T47D (cell line): ENCODE results near the gene HSD17B8.

Experiments used
- DNase-seq, 2 experiments: peaks; one replicate each; pipeline versions ENCODE4 v3.0.0 to v3.0.0-alpha.2; 2011 to 2012; ENCODE audit warnings: low read depth in 1 of 2, low spot score in 1 of 2
- JUND ChIP-seq: IDR thresholded peaks from 2 replicates; pipeline ENCODE4 v1.6.1; 2012; ENCODE audit warnings: low read depth
- in situ Hi-C: cut with HindIII; loops from 2 replicates; pipeline ENCODE4 v1.10.0; 2016; ENCODE audit warnings: low sequenced_read_pairs, low pct_unique_long_range_greater_than_20kb

HSD17B8 gene

GRCh38 chr6:33249732-33250630 lies 45.5 kb downstream of the HSD17B8 start:
- TF ChIP-seq JUND = no peak
- no peak for DNase-seq

DNA sequence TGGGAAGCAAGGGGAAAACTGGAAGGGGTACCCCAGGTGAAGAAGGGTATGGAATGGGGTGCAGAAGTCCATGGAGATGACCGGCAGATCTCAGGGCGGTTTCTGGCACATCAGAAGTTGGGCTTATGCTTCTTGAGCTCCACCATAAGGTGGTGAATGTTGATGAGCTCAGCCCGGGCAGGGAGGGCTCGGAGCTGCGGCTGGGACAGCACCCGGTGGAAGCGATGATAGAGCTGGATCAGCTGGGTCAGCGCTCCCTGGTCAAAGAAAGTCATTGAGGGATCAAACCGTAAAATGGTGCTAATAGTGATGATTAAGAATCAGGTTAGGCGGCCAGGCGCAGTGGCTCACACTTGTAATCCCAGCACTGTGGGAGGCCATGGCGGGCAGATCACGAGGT lies 46.3 kb downstream of the HSD17B8 start:
- no peak for TF ChIP-seq JUND
- in situ Hi-C loops = no loop called here
- no peak for DNase-seq

More at GRCh38 chr6:33249732-33250630, 45.5 kb downstream of the HSD17B8 start:
- in situ Hi-C loops = no loop called here

DNA sequence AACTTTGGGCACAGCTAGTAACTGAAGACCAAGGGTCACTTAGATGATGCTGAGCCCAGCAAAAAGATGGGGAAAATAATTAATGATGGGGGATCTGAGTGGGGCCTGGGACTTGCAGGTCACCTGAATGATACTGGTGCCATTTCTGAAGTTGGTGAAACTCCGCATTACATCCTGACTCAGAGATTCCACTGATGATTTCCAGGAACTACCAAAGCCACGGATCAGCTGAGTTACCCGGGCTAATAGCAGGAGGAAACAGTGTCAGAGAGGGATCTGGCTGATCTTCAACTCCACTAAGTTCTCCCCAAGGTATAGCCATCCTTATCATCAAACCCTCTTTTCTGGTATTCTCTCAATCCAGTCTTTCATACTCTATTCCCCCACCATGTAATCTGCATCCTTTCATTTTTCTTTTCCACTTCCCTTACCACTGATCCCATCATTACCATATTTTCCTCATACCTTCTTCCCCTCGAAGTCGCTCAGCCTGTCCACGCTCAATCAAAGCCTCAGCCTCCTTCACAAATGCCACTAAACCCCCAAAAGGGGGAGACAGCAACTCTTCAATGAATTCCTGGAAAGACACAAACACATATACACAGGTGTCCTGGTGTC lies 47.0 kb downstream of the HSD17B8 start:
- TF ChIP-seq JUND = no peak
- in situ Hi-C loops = no loop called here
- no peak for DNase-seq

GRCh38 chr6:33252759-33253158 lies 48.3 kb downstream of the HSD17B8 start:
- in situ Hi-C loops = no loop called here
- no peak for TF ChIP-seq JUND

GRCh38 chr6:33254591-33254990 lies 50.1 kb downstream of the HSD17B8 start:
- in situ Hi-C loops = no loop called here
- DNase-seq = no peak
- no peak for TF ChIP-seq JUND

More at GRCh38 chr6:33252759-33253158, 48.3 kb downstream of the HSD17B8 start:
- no peak for DNase-seq
